ENCODE data around the gene TXNL4A. TPM values are rescaled to one million over a fixed set of nuclear protein-coding genes. Genes with fewer than 3 reads are reported as not detected.

Gene TXNL4A
- total and polyA plus RNA-seq, 3 donors from 2014 or later = 37.4 to 158 (median 47.0) TPM

DNA sequence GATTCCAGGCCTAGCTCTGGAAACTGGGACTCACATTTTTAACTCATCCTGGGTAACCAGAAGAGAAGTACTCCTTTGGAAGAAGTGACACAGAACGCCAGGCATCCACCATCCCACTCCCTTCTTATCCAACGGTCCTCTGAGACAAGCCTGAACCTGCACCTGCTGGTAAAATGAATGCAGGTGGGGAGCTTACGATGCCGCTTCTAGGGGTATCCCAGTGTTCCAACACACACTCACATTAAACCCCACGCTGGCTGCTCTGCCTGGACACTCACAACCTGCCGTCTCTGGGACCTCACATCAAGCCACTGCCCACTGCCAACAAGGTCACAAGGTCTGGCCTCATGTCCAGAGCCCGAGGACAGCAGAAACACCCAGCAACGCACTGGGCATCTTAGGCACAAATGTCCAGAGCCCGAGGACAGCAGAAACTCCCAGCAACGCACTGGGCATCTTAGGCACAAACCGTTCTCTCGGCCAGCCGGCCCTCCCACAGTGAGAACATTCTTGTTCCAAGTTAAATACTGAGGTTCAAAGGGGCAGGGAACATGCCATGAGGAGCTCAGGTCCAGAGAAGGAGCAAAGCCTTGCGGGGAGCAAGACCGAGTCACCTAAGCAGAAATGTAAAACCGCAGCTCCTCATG lies 46.8 kb downstream of the TXNL4A start:
- DNase-seq = peak; percentile 47
- no peak overlapping the region for H3K4me3 ChIP-seq
- H3K27me3 ChIP-seq = no peaks in the 10 kb centered on the region
- 63 to 68% methylated on average over 15 to 16 of the region's 16 CpGs for WGBS, 2 donors
- H3K9me3 ChIP-seq = no peaks in the 10 kb centered on the region
- no peaks in the 10 kb centered on the region for H3K36me3 ChIP-seq (ENCODE audit: low read depth, missing control alignments)
- intact Hi-C loops (cut with DNase I; ENCODE audit: low total_unique reads) = no loop called here
- peak overlapping the region; percentile 63 to 72 for H3K27ac ChIP-seq
- H3K4me1 ChIP-seq = peaks cover 41% of the 10 kb centered on the region
- TF ChIP-seq CTCF (IDR thresholded peaks at IDR 0.05) = no peak
- no peak for TF ChIP-seq POLR2A (IDR thresholded peaks at IDR 0.05)

- no peak overlapping the region for H3K27ac ChIP-seq
- H3K4me3 ChIP-seq = no peak overlapping the region
- WGBS, 2 donors = 84 to 92% methylated on average over 11 to 17 of the region's 17 CpGs
- no peaks in the 10 kb centered on the region for H3K9me3 ChIP-seq
- DNase-seq = peak; percentile 10
- no peaks in the 10 kb centered on the region for H3K27me3 ChIP-seq
- H3K4me1 ChIP-seq = peaks cover 38% of the 10 kb centered on the region
- no peaks in the 10 kb centered on the region for H3K36me3 ChIP-seq (ENCODE audit: low read depth, missing control alignments)
- no peak for TF ChIP-seq POLR2A (IDR thresholded peaks at IDR 0.05)
- TF ChIP-seq CTCF (IDR thresholded peaks at IDR 0.05) = no peak
- intact Hi-C loops (cut with DNase I; ENCODE audit: low total_unique reads) = no loop called here
Observed at GRCh38 chr18:79940814-79941472, 47.4 kb downstream of the TXNL4A start.

GRCh38 chr18:79940126-79940813 lies 48.1 kb downstream of the TXNL4A start:
- DNase-seq = peak; percentile 11
- WGBS, 2 donors = 96% methylated on average over 15 to 18 of the region's 18 CpGs
- H3K4me3 ChIP-seq = no peak overlapping the region
- no peaks in the 10 kb centered on the region for H3K27me3 ChIP-seq
- H3K27ac ChIP-seq = no peak overlapping the region
- intact Hi-C loops (cut with DNase I; ENCODE audit: low total_unique reads) = no loop called here
- H3K4me1 ChIP-seq = peaks cover 31% of the 10 kb centered on the region
- H3K9me3 ChIP-seq = no peaks in the 10 kb centered on the region
- H3K36me3 ChIP-seq (ENCODE audit: low read depth, missing control alignments) = no peaks in the 10 kb centered on the region
- TF ChIP-seq CTCF (IDR thresholded peaks at IDR 0.05) (no peak), POLR2A (IDR thresholded peaks at IDR 0.05) (no peak)

DNA sequence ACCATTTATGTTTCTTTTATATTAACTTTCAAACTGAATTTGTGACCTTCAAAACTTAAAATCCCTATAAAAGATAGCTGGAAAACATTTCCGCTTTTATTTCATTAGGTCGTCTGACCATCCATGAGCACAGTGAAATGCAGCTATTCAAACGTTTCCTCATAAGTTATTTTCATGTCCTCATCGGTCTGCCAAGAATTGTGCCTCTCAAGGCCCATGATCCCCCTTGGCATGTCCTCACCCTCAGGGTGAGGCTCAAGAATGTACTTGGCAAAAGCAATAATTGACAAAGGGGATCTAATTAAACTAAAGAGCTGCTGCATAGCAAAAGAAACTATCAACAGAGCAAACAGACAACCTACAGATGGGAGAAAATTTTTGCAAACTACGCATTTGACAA lies 49.3 kb downstream of the TXNL4A start:
- Histone ChIP-seq H3K27ac (no peak overlapping the region), H3K27me3 (no peaks in the 10 kb centered on the region), H3K9me3 (no peaks in the 10 kb centered on the region), H3K4me1 (peaks cover 19% of the 10 kb centered on the region), H3K36me3 (ENCODE audit: low read depth, missing control alignments) (no peaks in the 10 kb centered on the region), H3K4me3 (no peak overlapping the region)
- intact Hi-C loops (cut with DNase I; ENCODE audit: low total_unique reads) = no loop called here
- WGBS, 2 donors = 81 to 90% methylated on average over 5 of the region's 5 CpGs
- TF ChIP-seq POLR2A (IDR thresholded peaks at IDR 0.05) (no peak), CTCF (IDR thresholded peaks at IDR 0.05) (no peak)
- DNase-seq = peak; percentile 10

Measured in testis (tissue), 3 donors.